NCI-H187 (cell line): ENCODE measurements around the gene DGKB.

Experiments used
- DNase-seq, 2 experiments: peaks; one replicate each; lab custom pipeline; 2025; lab: John Stamatoyannopoulos, UW

DGKB gene

GRCh38 chr7:14688208-14688607 is 214.3 kb downstream of the DGKB start:
- no peak for DNase-seq

- DNase-seq: no peak
Observed at GRCh38 chr7:14687777-14688176, 214.8 kb downstream of the DGKB start.

- DNase-seq: no peak
Observed at GRCh38 chr7:14687241-14687640, 215.3 kb downstream of the DGKB start.

- DNase-seq: no peak
Observed at GRCh38 chr7:14685167-14685566, 217.4 kb downstream of the DGKB start.

- DNase-seq: no peak
Observed at GRCh38 chr7:14682910-14683465, 219.6 kb downstream of the DGKB start.

GRCh38 chr7:14676896-14677295 is 225.7 kb downstream of the DGKB start:
- no peak for DNase-seq

GRCh38 chr7:14673202-14673601 is 229.3 kb downstream of the DGKB start:
- DNase-seq: no peak

- no peak for DNase-seq
Observed at GRCh38 chr7:14666913-14667312, 235.6 kb downstream of the DGKB start.

- DNase-seq: no peak
Observed at GRCh38 chr7:14666304-14666703, 236.2 kb downstream of the DGKB start.

GRCh38 chr7:14639801-14640200 is 262.8 kb downstream of the DGKB start:
- no peak for DNase-seq

- DNase-seq: no peak
Observed at GRCh38 chr7:14639329-14639728, 263.2 kb downstream of the DGKB start.

GRCh38 chr7:14637968-14638367 is 264.6 kb downstream of the DGKB start:
- no peak for DNase-seq

GRCh38 chr7:14635955-14636354 is 266.6 kb downstream of the DGKB start:
- DNase-seq: no peak

- no peak for DNase-seq
Observed at GRCh38 chr7:14630048-14630447, 272.5 kb downstream of the DGKB start.

GRCh38 chr7:14628516-14628915 is 274.0 kb downstream of the DGKB start:
- DNase-seq: no peak

- DNase-seq: no peak
Observed at GRCh38 chr7:14626076-14626475, 276.5 kb downstream of the DGKB start.

GRCh38 chr7:14622559-14622958 is 280.0 kb downstream of the DGKB start:
- no peak for DNase-seq

GRCh38 chr7:14606101-14606500 is 296.4 kb downstream of the DGKB start:
- no peak for DNase-seq

- no peak for DNase-seq
Observed at GRCh38 chr7:14604606-14605005, 297.9 kb downstream of the DGKB start.

GRCh38 chr7:14602851-14603250 is 299.7 kb downstream of the DGKB start:
- DNase-seq: no peak

- no peak for DNase-seq
Observed at GRCh38 chr7:14600766-14601367, 301.7 kb downstream of the DGKB start.

GRCh38 chr7:14598978-14599377 is 303.6 kb downstream of the DGKB start:
- DNase-seq: no peak

- no peak for DNase-seq
Observed at GRCh38 chr7:14596421-14596820, 306.1 kb downstream of the DGKB start.

GRCh38 chr7:14590206-14590605 is 312.3 kb downstream of the DGKB start:
- no peak for DNase-seq
